HG03064 (cell line): Measurements from ENCODE around the gene CA5B.
"Not testable (repeated sequence)": the region's sequence is repeated elsewhere in the genome, so short reads cannot be mapped to it uniquely, and the experiment has no call there.

Source experiments
- ATAC-seq: cut with Tn5 transposase; IDR thresholded peaks from one replicate; pipeline ENCODE4 v1.9.1; 2021; ENCODE audit warnings: low read depth; ENCODE audit not compliant: unreplicated experiment

Gene CA5B

DNA sequence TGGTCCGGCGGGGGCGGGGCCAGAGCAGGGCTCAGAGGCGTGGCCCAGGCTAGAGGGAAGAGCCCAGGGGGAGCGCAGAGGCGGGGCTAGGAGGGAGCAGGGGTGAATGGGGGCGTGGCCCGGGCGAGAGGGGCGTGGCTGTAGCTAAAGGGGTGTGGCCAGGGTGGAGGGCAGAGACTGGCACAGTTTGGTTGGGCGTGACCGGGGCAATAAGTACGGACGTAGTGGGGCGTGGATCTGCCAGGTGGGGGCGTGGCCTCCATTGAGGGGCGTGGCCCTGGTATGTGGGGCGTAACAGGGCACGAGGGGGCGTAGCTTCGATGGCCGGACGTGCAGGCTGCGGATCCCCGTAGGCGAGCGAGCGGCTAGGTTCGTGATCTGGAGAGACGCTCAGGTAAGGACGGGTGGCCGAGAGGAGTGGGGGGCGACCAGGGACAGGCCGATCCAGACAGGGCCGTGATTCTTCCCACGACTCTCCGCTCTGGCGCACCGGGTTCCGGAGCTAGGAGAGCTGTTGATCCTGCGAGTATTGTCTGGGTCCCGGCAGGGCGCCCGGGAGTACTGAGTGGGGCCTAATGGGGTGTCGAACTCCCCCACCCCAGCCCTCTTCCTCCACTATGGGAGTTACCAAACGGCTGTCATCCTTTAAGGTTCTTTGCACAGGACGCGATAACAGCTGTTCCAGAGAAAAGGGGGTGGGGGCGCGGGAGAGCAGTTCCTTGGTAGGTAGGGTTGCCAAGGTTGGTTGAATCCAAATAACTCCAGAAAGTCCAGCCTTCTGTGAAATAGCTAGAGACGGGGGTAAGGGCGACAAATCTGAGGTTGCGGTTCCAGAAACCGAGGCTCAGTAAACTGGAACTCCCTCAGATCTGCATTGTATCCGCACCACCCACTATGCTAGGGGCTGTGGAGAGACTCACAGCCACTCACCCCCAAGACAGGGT lies at the start of gene CA5B:
Gene CA5B (plus strand): TSS at position 312 of the 944 bp plus-strand sequence. CDS start 11,754 bp downstream, outside the sequence.
- ATAC-seq, result peak; percentile 89

DNA sequence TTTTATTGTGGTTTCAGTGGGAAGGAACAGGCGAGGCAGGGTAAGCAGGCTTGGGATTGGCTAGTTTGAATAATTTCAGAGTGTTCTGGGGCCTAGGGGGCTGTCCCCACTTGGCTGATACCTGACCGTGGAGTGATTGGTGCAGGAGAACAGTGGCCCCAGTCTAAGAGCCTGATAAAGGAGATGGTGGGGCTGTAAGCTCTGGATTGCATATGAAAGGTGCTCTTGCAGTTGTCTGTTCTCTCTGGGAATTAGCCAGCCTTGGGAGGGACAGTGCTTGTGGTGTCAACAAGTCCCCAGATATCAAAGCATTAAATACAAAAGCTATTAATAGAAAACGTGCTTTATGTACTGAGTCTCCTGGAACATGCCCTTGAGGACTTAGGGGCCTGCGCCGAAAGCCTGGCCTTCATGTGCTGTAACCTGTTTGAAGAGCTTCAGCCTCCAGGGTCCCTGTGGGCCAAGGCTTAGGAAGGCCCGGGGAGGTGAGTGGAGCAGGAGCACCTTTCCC lies 43.1 kb upstream of the CA5B start:
- no peak for ATAC-seq

- ATAC-seq, result no peak
These were observed 41.6 kb upstream of the CA5B start for GRCh38 chrX:15696516-15696915.

GRCh38 chrX:15702488-15703371 lies 35.3 kb upstream of the CA5B start:
- no peak for ATAC-seq

GRCh38 chrX:15703809-15704208 lies 34.3 kb upstream of the CA5B start:
- not testable (repeated sequence) for ATAC-seq

GRCh38 chrX:15704273-15704672 lies 33.8 kb upstream of the CA5B start:
- ATAC-seq, result not testable (repeated sequence)

DNA sequence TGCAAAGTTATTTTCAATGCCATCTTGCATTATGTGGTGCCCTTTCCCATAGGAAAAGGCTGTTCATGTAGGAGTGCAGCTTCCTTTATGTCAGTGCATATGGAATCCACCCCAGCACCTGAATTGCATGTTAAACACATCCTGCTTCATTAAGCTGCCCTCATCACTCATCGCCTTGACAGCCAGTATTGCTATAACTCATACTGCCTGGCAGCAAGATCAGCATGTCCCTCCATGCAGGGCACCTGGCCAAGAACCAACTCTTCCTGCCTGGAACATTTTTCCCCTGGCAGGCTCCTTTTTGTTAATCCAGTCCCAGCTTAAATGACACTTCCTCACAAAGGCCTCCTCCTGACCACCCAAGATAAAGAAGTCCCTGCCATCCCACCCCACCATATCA lies 23.5 kb upstream of the CA5B start:
- no peak for ATAC-seq

DNA sequence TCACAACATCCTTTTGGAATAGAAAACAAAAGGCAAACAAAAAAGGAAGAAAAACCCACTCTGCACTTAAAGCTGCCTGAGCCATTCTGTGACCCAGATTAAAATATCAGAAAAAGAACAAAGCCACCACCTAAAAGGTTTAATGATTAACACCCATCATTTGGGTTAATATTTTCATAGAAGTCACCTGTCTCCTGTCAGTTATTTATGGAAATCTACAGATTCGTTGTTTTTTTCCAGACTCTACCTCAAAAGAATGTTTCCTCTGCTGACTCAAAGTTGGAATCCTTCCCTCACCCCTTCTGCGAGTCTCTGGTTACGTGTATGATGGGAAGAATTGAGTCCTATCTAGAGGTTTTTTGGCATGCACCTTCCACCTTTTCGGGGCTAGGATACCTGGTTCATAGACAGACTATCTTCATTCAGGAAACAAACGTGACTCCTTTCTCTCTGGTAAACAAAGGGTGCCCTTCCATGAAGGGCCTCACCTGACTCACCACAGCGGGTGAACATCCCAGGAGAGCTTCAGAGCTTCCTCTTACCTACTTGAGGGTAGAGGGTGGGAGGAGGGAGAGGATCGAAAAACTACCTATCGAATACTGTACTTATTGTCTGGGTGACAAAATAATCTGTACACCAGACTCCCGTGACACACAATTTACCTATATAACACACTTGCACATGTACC lies 19.6 kb upstream of the CA5B start:
- no peak for ATAC-seq

DNA sequence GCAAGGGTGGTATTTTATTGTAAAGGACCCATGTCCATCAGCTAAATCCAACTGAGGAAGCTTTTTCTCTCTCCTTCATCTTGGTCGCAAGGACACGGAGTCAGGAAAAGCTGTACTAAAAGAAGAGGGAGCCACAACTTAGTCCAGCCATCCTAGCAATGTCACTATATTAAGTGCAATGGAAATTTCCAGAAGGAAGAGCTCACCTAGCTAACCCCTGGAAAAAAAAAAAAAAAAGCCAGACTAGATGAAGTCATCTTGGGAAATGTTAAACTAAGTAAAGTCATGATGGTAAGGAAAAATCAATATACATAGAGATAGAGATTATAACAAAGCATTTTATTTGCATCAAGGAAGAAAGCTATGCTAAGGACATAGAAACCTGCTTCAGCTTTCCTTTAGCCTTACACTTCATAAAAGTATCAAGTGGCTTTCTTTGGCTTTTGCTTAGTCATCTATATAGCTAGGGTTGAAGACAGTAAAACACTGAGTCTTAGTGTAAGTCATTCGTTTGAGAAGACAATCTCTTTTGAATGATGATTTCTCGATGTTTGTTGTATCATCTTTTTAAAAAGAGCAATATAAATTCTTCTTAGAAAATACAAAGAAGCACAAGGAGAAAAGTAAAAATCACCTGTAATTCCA lies 18.6 kb upstream of the CA5B start:
- no peak for ATAC-seq

DNA sequence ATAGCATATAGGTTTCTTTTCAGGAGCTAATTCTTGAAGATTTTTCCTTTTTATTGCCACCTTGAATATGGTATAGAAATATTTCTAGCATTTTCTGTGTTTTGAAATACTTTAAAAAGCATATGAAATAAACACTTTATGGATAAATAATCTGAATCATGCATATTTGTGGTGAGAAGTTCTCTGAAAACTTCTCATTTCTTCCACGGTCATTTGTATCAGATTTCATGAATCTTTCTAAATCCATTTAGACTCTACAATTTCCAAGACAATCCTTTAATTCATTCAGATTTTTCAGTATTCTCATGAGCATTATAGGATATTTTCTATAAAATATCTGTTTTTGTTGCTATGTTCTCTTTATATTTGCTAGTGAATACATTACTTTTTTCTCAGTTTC lies 16.2 kb upstream of the CA5B start:
- no peak for ATAC-seq

- ATAC-seq, result no peak
These were observed 14.1 kb upstream of the CA5B start for GRCh38 chrX:15723887-15724517.

GRCh38 chrX:15724911-15725310 lies 13.2 kb upstream of the CA5B start:
- ATAC-seq, result no peak

- not testable (repeated sequence) for ATAC-seq
These were observed 6.7 kb upstream of the CA5B start for GRCh38 chrX:15731368-15731767.

DNA sequence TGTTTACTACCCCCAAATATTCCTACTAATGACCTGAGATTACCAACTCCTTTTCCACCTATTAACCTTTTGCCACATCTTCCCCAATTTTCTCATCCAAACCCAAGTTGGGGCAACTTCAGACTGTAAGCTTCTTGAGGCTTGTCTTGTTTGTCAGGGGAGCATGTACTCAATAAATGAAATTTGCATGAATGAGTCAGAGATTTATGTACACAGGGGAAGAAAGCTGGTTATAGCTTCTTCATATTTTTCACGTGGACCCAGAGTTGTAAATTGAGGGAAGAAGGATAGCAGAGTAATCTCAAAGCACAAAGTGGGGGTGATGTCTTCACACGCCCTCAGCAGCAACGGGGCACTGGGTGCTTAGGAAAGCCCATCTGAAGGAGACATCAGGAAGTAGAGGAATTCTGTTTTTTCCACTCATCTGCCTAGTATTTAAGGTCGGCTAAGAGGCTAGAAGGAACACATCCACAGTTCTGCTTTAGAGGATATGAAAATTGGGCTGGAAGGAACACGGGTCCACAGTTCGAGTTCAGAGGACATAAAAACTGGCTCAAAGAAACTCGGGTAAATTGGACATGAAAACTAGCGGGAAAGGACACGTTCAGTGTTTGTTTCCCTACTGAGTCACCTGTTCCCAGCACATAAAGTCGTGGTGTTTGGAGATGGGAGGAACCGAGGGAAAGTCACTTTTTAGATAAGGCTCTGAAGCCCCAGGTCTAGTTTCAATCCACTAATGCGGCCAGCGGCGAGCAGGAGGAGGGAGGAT lies 696 bp upstream of the CA5B start:
- ATAC-seq, result no peak

DNA sequence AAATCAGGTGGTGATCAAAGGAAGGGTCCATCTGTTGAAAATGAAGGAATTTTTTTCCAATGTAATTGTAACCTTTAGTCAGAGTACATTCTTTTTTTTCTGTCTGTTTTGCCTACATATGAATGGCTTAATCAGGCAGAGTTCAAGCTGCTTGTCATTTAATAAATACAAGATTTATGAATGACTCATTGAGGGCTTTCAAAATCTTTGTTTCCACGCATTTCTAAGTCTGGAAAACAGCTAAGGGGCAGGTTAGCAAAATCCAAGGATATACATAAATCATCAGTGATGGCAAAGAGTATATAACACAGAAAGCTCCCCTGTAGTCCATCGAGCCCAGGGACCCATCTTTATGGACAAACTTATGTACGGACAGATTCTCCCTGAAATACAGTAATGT lies 1.8 kb downstream of the CA5B start:
- ATAC-seq, result no peak

- ATAC-seq, result no peak
These were observed 6.3 kb downstream of the CA5B start for GRCh38 chrX:15744181-15744867.

GRCh38 chrX:15745179-15745578 lies 7.1 kb downstream of the CA5B start:
- no peak for ATAC-seq

DNA sequence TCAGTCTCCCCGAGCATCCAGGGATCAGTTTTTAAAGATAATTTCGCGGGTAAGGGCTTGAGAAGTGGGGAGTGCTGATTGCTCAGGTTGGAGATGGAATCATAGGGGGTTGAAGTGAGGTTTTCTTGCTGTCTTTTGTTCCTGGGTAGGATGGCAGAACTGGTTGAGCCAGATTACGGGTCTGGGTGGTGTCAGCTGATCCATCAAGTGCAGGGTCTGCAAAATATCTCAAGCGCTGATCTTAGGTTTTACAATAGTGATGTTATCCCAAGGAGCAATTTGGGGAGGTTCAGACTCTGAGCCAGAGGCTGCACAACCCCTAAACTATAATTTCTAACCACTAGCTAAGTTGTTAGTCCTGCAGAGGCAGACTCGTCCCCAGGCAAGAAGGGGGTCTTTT lies 8.6 kb downstream of the CA5B start:
- not testable (repeated sequence) for ATAC-seq
